Motor neuron (in vitro differentiated cells): ENCODE results near the gene CTDSP2. TPM values are rescaled to one million over a fixed set of nuclear protein-coding genes. Genes with fewer than 3 reads are reported as not detected.

ENCODE experiments used
- ATAC-seq, 8 experiments: fragments of 200-7000 bp; cut with Tn5 transposase; replicated peaks in 6 of 8; 2 replicates each; pipeline ENCODE4 v1.8.0; 2021; ENCODE audit warnings: mild to moderate bottlenecking in 8 of 8, moderate library complexity in 8 of 8
- H3K27ac ChIP-seq, 2 donors: fragments of 250-450 bp; sonication (Bioruptor Pico); 2 replicates each; pipeline ENCODE4 v1.9.0; 2021; ENCODE audit warnings: antibody characterized with exemption in 2 of 2, mild to moderate bottlenecking in 2 of 2, moderate library complexity in 1 of 2
- H3K4me1 ChIP-seq, 2 donors: fragments of 250-450 bp; sonication (Bioruptor Pico); replicated peaks in 1 of 2; 2 replicates each; pipeline ENCODE4 v1.6.1; 2021; ENCODE audit warnings: antibody characterized with exemption in 2 of 2, mild to moderate bottlenecking in 2 of 2, moderate library complexity in 1 of 2
- H3K4me3 ChIP-seq, 5 donors: fragments of 250-450 bp; sonication (Bioruptor Pico); 2 replicates each; pipeline ENCODE4 v1.9.0; 2021; ENCODE audit warnings: antibody characterized with exemption in 5 of 5, mild to moderate bottlenecking in 5 of 5, moderate library complexity in 4 of 5
- WGBS, 10 experiments: fragments of 450-650 bp; shearing (Covaris generic); methylation state at CpG; one replicate each; pipeline ENCODE4 v1.0.0; 2022; 5-methylcytosine and 5-hydroxymethylcytosine counted together
- in situ Hi-C, 9 experiments: fragments of 400-800 bp; cut with MboI; loops; one replicate each; pipeline ENCODE4 v1.15.0; 2021; ENCODE audit warnings: low sequenced_read_pairs in 9 of 9, low pct_unique_long_range_greater_than_20kb in 2 of 9; ENCODE audit not compliant: unreplicated experiment in 9 of 9
- total RNA-seq, 8 experiments: library from RNA; unstranded; fragments of 300-600 nt; gene quantifications; 2 replicates each; pipeline versions ENCODE4 v1.2.3 to v1.2.4, GENCODE V29; 2022

CTDSP2 gene
- total RNA-seq, 8 experiments from 2014 or later: 22.2 to 85.0 (median 36.1) TPM

DNA sequence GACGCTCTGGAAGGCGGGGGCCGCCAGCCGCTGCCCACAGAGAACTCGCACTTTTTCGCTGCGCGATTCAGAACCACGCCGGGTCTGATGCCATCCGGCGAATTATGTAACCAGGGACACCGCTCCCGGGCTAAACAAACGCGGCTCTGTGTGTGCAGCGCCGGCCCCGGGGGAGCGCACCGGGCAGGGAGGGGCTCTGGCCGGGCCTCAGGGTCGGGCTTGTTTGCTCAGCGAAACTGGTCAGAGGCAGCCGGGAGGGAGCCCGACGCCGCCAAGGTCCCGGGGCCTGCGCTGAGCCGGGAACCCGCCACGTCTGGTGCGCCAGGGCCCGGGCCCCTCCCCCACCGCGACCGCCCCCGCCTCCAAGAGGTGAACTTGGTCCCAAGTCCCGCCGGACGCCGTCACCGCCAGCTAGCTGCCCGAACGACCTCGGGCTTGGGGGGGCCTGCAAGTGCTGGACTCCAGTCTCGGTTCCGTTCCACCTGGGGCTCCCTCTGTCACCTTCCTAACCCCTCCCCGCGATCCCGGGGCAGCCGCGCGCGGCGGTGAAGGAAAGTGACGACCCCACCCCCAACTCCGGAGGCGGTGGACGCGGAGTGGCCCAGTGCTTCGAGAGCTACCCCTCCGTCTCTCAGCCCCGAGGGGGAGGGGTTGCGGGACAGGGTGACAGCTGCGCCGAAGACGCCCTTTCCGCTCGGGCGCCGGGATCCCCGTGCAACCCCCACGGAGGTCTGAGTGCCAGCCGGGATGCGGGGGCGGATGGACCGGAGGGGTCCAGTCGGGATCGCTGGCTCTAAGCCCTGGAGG is 848 bp downstream of the CTDSP2 start:
- ATAC-seq: peak; percentile 17 to 67 (median 58)
- Histone ChIP-seq H3K4me3 (peak overlapping the region; percentile 74 to 90 (median 79)), H3K4me1 (peaks cover 39% of the 10 kb centered on the region in 2 donors), H3K27ac (peak overlapping the region; percentile 98 to 99)
- in situ Hi-C loops: loop anchor here in 1 of 9 experiments (10.0 kb wide), 1 partner anchor 49 kb away; no protein-coding TSS in a partner anchor
- WGBS, 10 experiments: 0 to 5% (median 0%) methylated on average over 3 to 6 of the region's 81 CpGs; no CpG with 5 or more reads in 6 of the 10 experiments

GRCh38 chr12:57844709-57845477 is 1.6 kb downstream of the CTDSP2 start:
- Histone ChIP-seq H3K4me1 (peaks cover 39 to 44% of the 10 kb centered on the region in 2 donors), H3K27ac (peak overlapping the region; percentile 98 to 99), H3K4me3 (peak overlapping the region; percentile 74 to 90 (median 79))
- in situ Hi-C loops: loop anchor here in 1 of 9 experiments (10.0 kb wide), 1 partner anchor 50 kb away; no protein-coding TSS in a partner anchor
- ATAC-seq: peak; percentile 10 to 26 (median 22)
- WGBS, 10 experiments: 0% methylated on average over 1 to 3 of the region's 42 CpGs; no CpG with 5 or more reads in 6 of the 10 experiments

DNA sequence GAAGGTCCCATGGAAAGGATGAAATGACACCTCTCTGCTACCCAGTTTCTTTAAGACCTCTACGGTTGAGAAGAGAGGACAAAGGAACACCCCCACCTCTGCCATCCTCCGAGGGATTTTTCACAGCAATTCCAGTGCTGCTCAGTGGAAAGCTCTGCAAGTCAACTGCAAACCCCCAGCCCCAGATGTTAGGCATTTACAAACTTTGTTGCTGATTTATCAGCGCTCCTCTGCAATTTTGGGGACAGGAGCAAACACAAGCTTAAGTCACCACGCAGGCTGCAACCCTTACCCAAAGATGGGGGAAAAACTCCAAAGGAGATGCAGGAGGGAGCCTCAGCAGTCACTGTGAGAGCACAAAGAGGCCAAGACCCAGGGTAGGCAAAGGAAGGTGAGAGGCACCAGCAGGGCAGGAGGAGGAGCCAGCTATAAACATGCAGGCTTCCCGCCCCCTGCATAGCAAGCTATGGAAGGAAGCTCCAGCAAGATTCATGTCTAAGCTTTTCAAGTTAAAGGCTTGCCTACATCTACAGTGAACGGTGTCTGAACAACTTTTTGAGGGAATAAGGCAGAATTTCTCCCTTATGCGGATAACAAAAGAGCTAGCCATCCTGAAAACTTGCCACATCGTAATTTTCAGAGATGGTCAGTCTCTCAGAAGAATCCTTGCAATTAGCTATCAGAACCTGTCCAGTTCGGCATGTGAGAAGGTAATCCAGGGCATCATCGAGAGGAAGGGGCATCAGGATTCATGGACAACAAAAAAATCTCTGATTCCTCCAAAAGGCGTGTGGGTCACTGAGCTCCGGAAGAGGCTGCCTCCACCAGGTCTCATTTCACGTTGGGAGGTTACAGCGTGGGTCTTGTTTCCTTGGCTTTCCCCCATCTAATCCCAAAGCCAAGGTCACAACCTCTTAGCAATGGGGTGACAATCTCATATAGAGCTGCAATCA is 3.9 kb downstream of the CTDSP2 start:
- Histone ChIP-seq H3K4me1 (peaks cover 44 to 54% of the 10 kb centered on the region in 2 donors), H3K4me3 (peak overlapping the region; percentile 8 to 74 (median 21)), H3K27ac (peak overlapping the region in 1 of 2 donors; percentile 58)
- 17 to 67% (median 20%) methylated on average over 1 to 9 of the region's 14 CpGs for WGBS, 10 experiments
- ATAC-seq: no peak
- in situ Hi-C loops: loop anchor here in 1 of 9 experiments (10.0 kb wide), 1 partner anchor 52 kb away; no protein-coding TSS in a partner anchor

DNA sequence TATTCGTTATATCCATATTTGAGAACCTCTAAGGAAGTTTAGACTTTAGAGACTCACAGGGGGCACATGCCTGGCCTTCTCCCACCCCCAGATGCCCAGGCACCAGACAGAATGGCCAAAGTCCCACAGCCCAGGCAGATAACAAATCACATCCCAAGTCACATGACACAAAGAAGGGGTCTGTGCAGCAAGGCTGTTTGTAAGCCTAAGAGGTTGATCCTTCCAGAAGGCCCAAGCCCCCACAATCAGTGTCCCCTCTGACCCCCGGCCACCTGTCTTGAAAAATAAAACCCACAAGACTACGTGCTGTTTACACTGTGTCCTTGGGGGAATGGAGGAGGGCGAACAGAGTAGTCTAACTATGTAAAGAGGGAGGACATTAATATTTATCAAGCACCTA is 5.1 kb downstream of the CTDSP2 start:
- in situ Hi-C loops: loop anchor here in 1 of 9 experiments (10.0 kb wide), 1 partner anchor 53 kb away; no protein-coding TSS in a partner anchor
- no peak overlapping the region for H3K27ac ChIP-seq
- ATAC-seq: no peak
- no peak overlapping the region for H3K4me3 ChIP-seq
- 0 to 95% (median 71%) methylated on average over 1 to 4 of the region's 4 CpGs; no CpG with 5 or more reads in 3 of the 10 experiments for WGBS, 10 experiments
- peaks cover 50 to 60% of the 10 kb centered on the region in 2 donors for H3K4me1 ChIP-seq

GRCh38 chr12:57840726-57841125 is 5.8 kb downstream of the CTDSP2 start:
- H3K4me3 ChIP-seq: no peak overlapping the region
- in situ Hi-C loops: loop anchor here in 1 of 9 experiments (10.0 kb wide), 1 partner anchor 54 kb away; no protein-coding TSS in a partner anchor

GRCh38 chr12:57839996-57840395 is 6.5 kb downstream of the CTDSP2 start:
- WGBS, 10 experiments: 0 to 90% (median 52%) methylated on average over 1 to 3 of the region's 5 CpGs; no CpG with 5 or more reads in 5 of the 10 experiments
- Histone ChIP-seq H3K4me3 (no peak overlapping the region), H3K4me1 (peaks cover 55 to 75% of the 10 kb centered on the region in 2 donors), H3K27ac (no peak overlapping the region)
- no peak for ATAC-seq
- in situ Hi-C loops: loop anchor here in 2 of 9 experiments (10.0 kb wide), 1 partner anchor 55 kb away; no protein-coding TSS in a partner anchor

More at GRCh38 chr12:57840726-57841125, 5.8 kb downstream of the CTDSP2 start:
- WGBS, 10 experiments: 33 to 100% (median 66%) methylated on average over 1 to 3 of the region's 3 CpGs; no CpG with 5 or more reads in 4 of the 10 experiments
- H3K27ac ChIP-seq: no peak overlapping the region
- ATAC-seq: no peak
- H3K4me1 ChIP-seq: peaks cover 52 to 68% of the 10 kb centered on the region in 2 donors

DNA sequence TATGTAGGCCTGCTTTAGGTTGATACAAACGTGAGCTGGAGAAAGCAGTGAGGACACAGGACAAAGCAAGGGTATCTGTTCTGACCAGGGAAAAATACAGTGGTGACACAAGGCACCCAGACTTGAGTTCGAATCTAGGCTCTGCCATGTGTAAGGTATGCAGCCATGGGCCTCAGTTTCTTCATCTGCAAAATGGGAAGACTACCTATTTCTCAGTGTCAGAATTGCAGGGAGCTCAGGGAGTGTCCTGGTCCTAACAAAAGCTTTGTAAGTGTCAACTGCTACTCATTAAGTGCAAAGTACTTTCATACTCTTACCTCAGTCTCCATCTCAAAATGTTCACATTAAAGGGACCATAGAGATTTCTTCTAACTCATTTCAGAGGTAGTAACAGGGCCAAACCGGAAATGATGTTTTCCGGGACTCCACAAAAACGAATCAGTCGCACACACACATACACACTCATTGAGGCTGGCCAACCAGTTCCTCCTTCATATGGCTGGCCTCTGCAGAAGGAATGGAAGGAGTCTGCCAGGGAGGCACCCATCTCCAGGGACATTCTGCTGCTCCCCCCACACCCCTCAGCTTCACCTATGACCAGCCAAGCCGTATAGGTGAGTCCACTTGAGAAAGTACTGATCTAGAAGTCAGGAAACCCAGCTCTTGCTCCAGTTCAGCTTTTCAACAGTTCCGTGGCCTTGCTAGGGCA is 7.8 kb downstream of the CTDSP2 start:
- H3K4me1 ChIP-seq: peaks cover 57 to 80% of the 10 kb centered on the region in 2 donors
- H3K27ac ChIP-seq: no peak overlapping the region
- no peak overlapping the region for H3K4me3 ChIP-seq
- no peak for ATAC-seq
- in situ Hi-C loops: loop anchor here in 1 of 9 experiments (10.0 kb wide), 1 partner anchor 56 kb away; no protein-coding TSS in a partner anchor
- 38 to 97% (median 84%) methylated on average over 1 to 6 of the region's 8 CpGs; no CpG with 5 or more reads in 2 of the 10 experiments for WGBS, 10 experiments

DNA sequence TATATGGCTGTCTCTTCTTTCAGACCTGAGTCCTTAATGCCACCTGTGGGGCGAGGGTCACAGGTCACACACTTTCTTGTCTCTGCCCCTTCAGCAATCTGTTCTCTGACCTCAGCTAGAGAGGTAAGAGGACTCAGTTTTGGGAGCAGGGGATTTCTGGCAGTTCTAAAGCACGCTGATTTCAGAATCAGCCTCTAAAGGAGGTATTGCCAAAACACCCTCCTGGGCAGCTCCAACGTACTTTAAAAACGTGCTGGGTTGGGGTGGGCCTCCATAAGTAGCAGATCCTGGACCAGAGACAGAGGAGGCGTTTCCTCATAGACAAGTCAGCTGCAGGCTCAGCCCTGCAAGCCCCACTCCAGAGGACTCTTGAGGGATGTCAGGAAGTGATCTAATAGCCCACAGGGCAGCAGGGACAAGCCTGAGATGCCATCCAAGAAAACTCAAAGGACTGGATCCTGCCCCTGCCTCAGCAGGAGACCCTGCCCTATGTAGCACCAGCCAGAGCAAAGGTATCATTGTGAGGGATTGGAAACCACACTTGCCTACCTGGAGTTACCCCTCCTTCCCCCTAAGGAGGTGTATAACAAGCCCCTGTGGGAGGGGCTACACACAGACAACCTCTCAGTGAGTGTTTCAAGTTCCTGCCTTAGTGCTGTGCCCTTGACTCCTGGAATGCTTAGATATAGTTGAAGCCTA is 8.5 kb downstream of the CTDSP2 start:
- H3K4me1 ChIP-seq: peaks cover 57 to 80% of the 10 kb centered on the region in 2 donors
- H3K27ac ChIP-seq: no peak overlapping the region
- 0 to 90% (median 60%) methylated on average over 1 to 3 of the region's 5 CpGs; no CpG with 5 or more reads in 3 of the 10 experiments for WGBS, 10 experiments
- peak in 4 of 8 experiments; percentile 16 to 67 (median 23) for ATAC-seq
- in situ Hi-C loops: loop anchor here in 1 of 9 experiments (10.0 kb wide), 1 partner anchor 57 kb away; no protein-coding TSS in a partner anchor
- no peak overlapping the region for H3K4me3 ChIP-seq

DNA sequence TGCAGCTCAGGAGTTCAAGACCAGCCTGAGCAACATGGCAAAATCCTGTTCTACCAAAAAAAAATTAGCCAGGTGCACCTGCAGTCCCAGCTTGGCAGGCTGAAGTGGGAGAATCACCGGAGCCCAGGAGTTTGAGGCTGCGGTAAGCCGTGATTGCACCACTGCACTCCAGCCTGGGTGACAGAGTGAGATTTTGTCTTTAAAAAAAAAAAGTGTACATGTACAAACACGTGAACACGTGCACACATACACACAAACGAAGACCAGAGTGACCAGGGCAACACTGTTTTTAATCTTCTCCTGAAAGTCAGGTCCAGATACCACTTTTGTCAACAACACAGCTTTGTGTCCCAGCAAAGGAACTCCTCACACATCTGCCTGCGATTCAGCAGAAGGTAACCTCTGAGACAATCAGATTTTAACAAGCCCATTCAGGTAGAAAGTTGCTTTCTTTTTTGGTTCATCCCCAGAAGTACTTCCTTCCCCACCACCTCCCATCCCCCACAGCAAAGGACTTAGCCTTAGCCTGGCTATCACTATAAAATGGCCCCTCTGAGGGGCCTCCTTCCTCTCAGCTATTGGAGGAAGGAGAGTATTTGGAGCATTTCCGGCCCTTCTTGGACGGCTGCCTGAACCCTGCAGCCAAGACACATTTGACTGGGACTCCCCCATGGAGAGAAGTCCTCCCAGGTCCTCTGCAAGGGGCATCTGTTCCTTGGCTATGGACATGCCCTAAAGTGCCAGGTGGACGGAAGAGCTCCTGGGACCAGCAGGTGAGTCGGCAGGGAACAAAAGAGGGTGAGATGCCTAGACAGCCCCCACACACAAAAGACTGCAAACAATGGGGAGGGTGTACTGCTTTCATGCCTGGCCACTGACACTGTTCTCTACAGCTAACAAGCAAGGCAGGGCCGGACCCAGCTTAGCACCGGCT is 9.8 kb downstream of the CTDSP2 start:
- in situ Hi-C loops: loop anchor here in 1 of 9 experiments (10.0 kb wide), 1 partner anchor 58 kb away; no protein-coding TSS in a partner anchor
- Histone ChIP-seq H3K4me1 (peaks cover 51 to 79% of the 10 kb centered on the region in 2 donors), H3K4me3 (no peak overlapping the region), H3K27ac (peak overlapping the region in 1 of 2 donors; percentile 35)
- ATAC-seq: peak; percentile 11 to 66 (median 50)
- WGBS, 10 experiments: 5 to 60% (median 33%) methylated on average over 1 to 7 of the region's 13 CpGs; no CpG with 5 or more reads in 2 of the 10 experiments
